Breast epithelium (tissue), 4 donors: ENCODE data around the gene PPP2R3A. TPM values are rescaled to one million over a fixed set of nuclear protein-coding genes. Genes with fewer than 3 reads are reported as not detected.

Experiments used
- DNase-seq, 2 donors: peaks; one replicate each; pipeline ENCODE4 v3.0.0-alpha.2; 2019; ENCODE audit warnings: low spot score in 2 of 2
- H3K27ac ChIP-seq, 2 donors: fragments of 200-600 bp; sonication (generic) in 1 of 2; one replicate each; pipeline ENCODE4 v1.5.1; 2016 to 2019; ENCODE audit warnings: mild to moderate bottlenecking in 1 of 2
- H3K27me3 ChIP-seq, 2 donors: fragments of 200-600 bp; sonication (generic) in 1 of 2; one replicate each; pipeline versions ENCODE4 v1.5.1 to v1.6.0; 2017 to 2019; ENCODE audit warnings: control low read depth in 1 of 2, mild to moderate bottlenecking in 1 of 2
- H3K36me3 ChIP-seq: fragments of 200-600 bp; one replicate; pipeline ENCODE4 v1.5.1; 2019
- H3K4me1 ChIP-seq, 2 donors: fragments of 200-600 bp; sonication (generic); one replicate each; pipeline ENCODE4 v1.5.1; 2016 to 2019; ENCODE audit warnings: control low read depth in 1 of 2
- H3K4me3 ChIP-seq, 3 donors: fragments of 200-600 bp; sonication (generic); 1 replicate in 2 of 3; 2 replicates in 1 of 3; pipeline ENCODE4 v1.5.1; 2016 to 2019; ENCODE audit warnings: mild to moderate bottlenecking in 3 of 3, moderate library complexity in 2 of 3
- H3K9me3 ChIP-seq, 2 donors: fragments of 200-600 bp; sonication (generic) in 1 of 2; one replicate each; pipeline ENCODE4 v1.5.1; 2016 to 2019; ENCODE audit warnings: control low read depth in 1 of 2
- CTCF ChIP-seq, 3 donors: fragments of 450-650 bp; IDR thresholded peaks; one replicate each; pipeline ENCODE4 v1.5.1; 2016 to 2017; ENCODE audit warnings: antibody characterized with exemption in 3 of 3, mild to moderate bottlenecking in 3 of 3, moderate library complexity in 3 of 3
- POLR2A ChIP-seq: fragments of 450-650 bp; IDR thresholded peaks from one replicate; pipeline ENCODE4 v1.6.1; 2016; ENCODE audit warnings: antibody characterized with exemption, mild to moderate bottlenecking, moderate library complexity
- POLR2AphosphoS5 ChIP-seq, 3 donors: sonication (generic); formaldehyde crosslinking; IDR thresholded peaks; one replicate each; pipeline ENCODE4 v1.6.1; 2017; ENCODE audit warnings: antibody characterized with exemption in 3 of 3
- intact Hi-C: fragments of 100-400 bp; cut with DNase I; formaldehyde crosslinking; loops from one replicate; pipeline ENCODE4 v1.15.1; 2023; ENCODE audit warnings: low total_unique reads
- total RNA-seq, 3 donors: library from RNA; depleted of rRNA; stranded (reverse); fragments of >200 nt; gene quantifications; one replicate each; pipeline ENCODE4 v1.1.0, GENCODE V29; 2016

PPP2R3A gene
- total RNA-seq, 3 donors from 2014 or later: 10.4 to 43.6 (median 20.6) TPM

GRCh38 chr3:136192831-136193230, 227.3 kb downstream of the PPP2R3A start:
- H3K4me1 ChIP-seq: peaks cover 3 to 4% of the 10 kb centered on the region in 2 donors
- intact Hi-C loops: no loop called here
- H3K36me3 ChIP-seq: no peaks in the 10 kb centered on the region
- TF ChIP-seq POLR2AphosphoS5 (IDR thresholded peaks at IDR 0.05) (no peak), CTCF (IDR thresholded peaks at IDR 0.05) (no peak), POLR2A (no peak)
- H3K27me3 ChIP-seq: no peaks in the 10 kb centered on the region
- H3K27ac ChIP-seq: peak overlapping the region; percentile 58 to 70
- H3K4me3 ChIP-seq: peak overlapping the region; percentile 75 to 99 (median 88)
- no peak for DNase-seq
- no peaks in the 10 kb centered on the region for H3K9me3 ChIP-seq

GRCh38 chr3:136193278-136194054, 227.9 kb downstream of the PPP2R3A start:
- H3K4me3 ChIP-seq: peak overlapping the region; percentile 75 to 99 (median 88)
- no peaks in the 10 kb centered on the region for H3K36me3 ChIP-seq
- intact Hi-C loops: no loop called here
- H3K27ac ChIP-seq: peak overlapping the region; percentile 70 to 100
- no peak for DNase-seq
- no peaks in the 10 kb centered on the region for H3K9me3 ChIP-seq
- H3K27me3 ChIP-seq: no peaks in the 10 kb centered on the region
- TF ChIP-seq CTCF (IDR thresholded peaks at IDR 0.05): no peak
- TF ChIP-seq POLR2AphosphoS5 (IDR thresholded peaks at IDR 0.05): no peak
- TF ChIP-seq POLR2A: no peak
- peaks cover 0 to 3% of the 10 kb centered on the region in 2 donors for H3K4me1 ChIP-seq

- intact Hi-C loops: loop anchor here (5.0 kb wide), 1 partner anchor 97 kb away; no protein-coding TSS in a partner anchor
- H3K4me3 ChIP-seq: peak overlapping the region; percentile 75 to 99 (median 88)
- TF ChIP-seq POLR2AphosphoS5 (IDR thresholded peaks at IDR 0.05) (no peak), CTCF (IDR thresholded peaks at IDR 0.05) (no peak), POLR2A (no peak)
- peaks cover 0 to 3% of the 10 kb centered on the region in 2 donors for H3K4me1 ChIP-seq
- H3K36me3 ChIP-seq: no peaks in the 10 kb centered on the region
- H3K27ac ChIP-seq: peak overlapping the region; percentile 100
- H3K27me3 ChIP-seq: no peaks in the 10 kb centered on the region
- DNase-seq: no peak
- no peaks in the 10 kb centered on the region for H3K9me3 ChIP-seq
These were observed 229.1 kb downstream of the PPP2R3A start for GRCh38 chr3:136194409-136195257.

- H3K4me1 ChIP-seq: peaks cover 0 to 3% of the 10 kb centered on the region in 2 donors
- intact Hi-C loops: loop anchor here (5.0 kb wide), 1 partner anchor 98 kb away; no protein-coding TSS in a partner anchor
These were observed 229.9 kb downstream of the PPP2R3A start for GRCh38 chr3:136195258-136196063.

More at GRCh38 chr3:136195258-136196063, 229.9 kb downstream of the PPP2R3A start:
- peak; percentile 68 for DNase-seq
- TF ChIP-seq POLR2AphosphoS5 (IDR thresholded peaks at IDR 0.05) (peak in 1 of 3 donors; percentile 17), CTCF (IDR thresholded peaks at IDR 0.05) (no peak), POLR2A (no peak)
- no peaks in the 10 kb centered on the region for H3K36me3 ChIP-seq
- no peaks in the 10 kb centered on the region for H3K27me3 ChIP-seq
- no peaks in the 10 kb centered on the region for H3K9me3 ChIP-seq
- H3K4me3 ChIP-seq: peak overlapping the region; percentile 75 to 99 (median 88)
- peak overlapping the region; percentile 100 for H3K27ac ChIP-seq
